ENCODE data around the gene GPR160.

DNA sequence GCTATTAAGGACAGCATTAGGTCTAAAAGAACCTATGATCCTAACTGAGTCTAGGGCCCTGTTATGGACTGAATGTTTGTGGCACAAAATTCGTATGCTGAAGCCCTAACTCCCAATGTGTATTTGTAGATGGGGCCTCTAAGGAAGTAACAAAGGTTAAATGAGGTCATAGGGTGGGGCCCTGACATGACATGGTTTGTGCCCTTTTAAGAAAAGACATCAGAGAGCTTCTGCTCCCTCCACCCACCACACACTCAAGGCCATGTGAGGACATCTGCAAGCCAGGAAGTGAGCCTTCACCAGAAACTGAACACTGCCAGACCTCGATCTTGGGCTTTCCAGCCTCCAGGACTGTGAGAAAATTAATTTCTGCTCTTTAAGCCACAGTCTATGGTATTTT is 94.5 kb downstream of the GPR160 start:
- no peak for TF ChIP-seq CTCF (IDR thresholded peaks at IDR 0.05)
- no peak for TF ChIP-seq EZH2 (IDR thresholded peaks at IDR 0.05)
- TF ChIP-seq EZH2phosphoT487 (IDR thresholded peaks at IDR 0.05): no peak

Measured in neural progenitor cell (in vitro differentiated cells).